ENCODE data around the gene FERMT2.

DNA sequence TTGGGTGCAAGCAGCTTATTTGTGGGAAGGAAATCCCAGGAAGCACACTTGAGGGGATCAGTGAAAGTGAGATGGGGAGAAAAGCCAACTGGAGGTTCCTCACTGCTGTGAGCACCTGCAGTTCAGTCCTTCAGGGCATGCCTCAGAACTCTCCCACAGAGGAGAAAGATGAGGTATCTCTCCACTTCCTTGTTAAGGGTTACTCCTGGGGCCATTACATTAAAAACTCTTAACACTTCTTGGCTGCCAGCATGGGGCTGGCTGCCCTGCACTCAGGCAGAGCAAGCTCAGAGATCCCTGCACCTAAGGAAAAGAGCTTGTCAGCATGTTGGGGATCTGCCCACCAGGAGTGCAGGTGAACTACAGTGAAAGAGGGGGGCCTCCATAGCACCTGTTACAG is 28.8 kb downstream of the FERMT2 start:
- TF ChIP-seq POLR2A (IDR thresholded peaks at IDR 0.05; ENCODE audit: low read depth, low read length) (no peak), POLR2AphosphoS5 (IDR thresholded peaks at IDR 0.05; ENCODE audit: low read depth, low read length) (no peak), TAF1 (IDR thresholded peaks at IDR 0.05; ENCODE audit: borderline replicate concordance, low read depth, low read length) (no peak)

Measured in GM12892 (cell line).